DOHH2 (cell line): ENCODE measurements around the gene SCN2B.

Experiments
- H3F3A ChIP-seq: fragments of 200-600 bp; sonication (generic), shearing (Covaris generic); 2 replicates; pipeline ENCODE4 v1.6.0; 2016; ENCODE audit warnings: antibody characterized with exemption, mild to moderate bottlenecking; ENCODE audit not compliant: control insufficient read depth, insufficient read depth
- H3K27ac ChIP-seq: fragments of 200-600 bp; sonication (generic); 2 replicates; pipeline ENCODE4 v1.5.1; 2014; ENCODE audit warnings: low read depth, mild to moderate bottlenecking, low read length, moderate library complexity
- H3K27me3 ChIP-seq: fragments of 200-600 bp; sonication (generic); 2 replicates; pipeline ENCODE4 v1.6.1; 2014; ENCODE audit warnings: mild to moderate bottlenecking, low read length, mixed read lengths; ENCODE audit not compliant: control insufficient read depth
- H3K36me3 ChIP-seq: fragments of 200-600 bp; sonication (generic); 2 replicates; pipeline ENCODE4 v1.6.1; 2014; ENCODE audit warnings: mild to moderate bottlenecking, low read length, moderate library complexity, mixed read lengths; ENCODE audit not compliant: control insufficient read depth
- H3K4me1 ChIP-seq: fragments of 200-600 bp; sonication (generic); 2 replicates; pipeline ENCODE4 v1.6.1; 2014; ENCODE audit warnings: mild to moderate bottlenecking, low read length, mixed read lengths; ENCODE audit not compliant: control insufficient read depth
- H3K4me2 ChIP-seq: fragments of 200-600 bp; sonication (generic); 2 replicates; pipeline ENCODE4 v1.6.0; 2014; ENCODE audit warnings: mild to moderate bottlenecking, low read length, moderate library complexity
- H3K4me3 ChIP-seq: fragments of 200-600 bp; sonication (generic); 2 replicates; pipeline ENCODE4 v1.5.1; 2014; ENCODE audit warnings: mild to moderate bottlenecking, low read length, mixed read lengths
- H3K79me2 ChIP-seq: fragments of 200-600 bp; sonication (generic); 2 replicates; pipeline ENCODE4 v1.6.1; 2014; ENCODE audit warnings: mild to moderate bottlenecking, low read length, mixed read lengths; ENCODE audit not compliant: control insufficient read depth
- H3K9me2 ChIP-seq: fragments of 200-600 bp; sonication (generic); replicated peaks from 2 replicates; pipeline ENCODE4 v1.6.1; 2014; ENCODE audit warnings: mild to moderate bottlenecking, low read length, mixed read lengths; ENCODE audit not compliant: control insufficient read depth
- H3K9me3 ChIP-seq: fragments of 200-600 bp; sonication (generic); 2 replicates; pipeline ENCODE4 v1.6.1; 2014; ENCODE audit warnings: antibody characterized with exemption, low read length, mixed read lengths; ENCODE audit not compliant: control insufficient read depth, insufficient read depth
- H4K20me1 ChIP-seq: fragments of 200-600 bp; sonication (generic); 2 replicates; pipeline ENCODE4 v1.6.0; 2014; ENCODE audit warnings: low read depth, mild to moderate bottlenecking, antibody characterized with exemption, low read length, moderate library complexity; ENCODE audit not compliant: control insufficient read depth, insufficient read depth
- CTCF ChIP-seq: fragments of 200-600 bp; sonication (generic); IDR thresholded peaks from one replicate; pipeline ENCODE4 v1.5.1; 2014; ENCODE audit warnings: antibody characterized with exemption, mild to moderate bottlenecking, low read depth, low read length; ENCODE audit not compliant: poor library complexity, severe bottlenecking
- EZH2phosphoT487 ChIP-seq: fragments of 200-600 bp; sonication (generic); IDR thresholded peaks from 2 replicates; pipeline ENCODE4 v1.6.1; 2017; ENCODE audit warnings: borderline replicate concordance, mild to moderate bottlenecking, antibody characterized with exemption, low read length, moderate library complexity, mixed read lengths

Gene SCN2B

GRCh38 chr11:118170231-118170630 is 6.2 kb downstream of the SCN2B start:
- H3K27ac ChIP-seq = no peak overlapping the region
- H4K20me1 ChIP-seq = no peaks in the 10 kb centered on the region
- H3F3A ChIP-seq = no peaks in the 10 kb centered on the region
- no peaks in the 10 kb centered on the region for H3K79me2 ChIP-seq
- H3K9me3 ChIP-seq = no peaks in the 10 kb centered on the region
- H3K4me3 ChIP-seq = no peak overlapping the region
- H3K36me3 ChIP-seq = no peaks in the 10 kb centered on the region
- H3K9me2 ChIP-seq = no peaks in the 10 kb centered on the region
- H3K27me3 ChIP-seq = peaks cover 7% of the 10 kb centered on the region; the same call in 1 of the 2 replicates
- H3K4me2 ChIP-seq = no peak overlapping the region
- TF ChIP-seq EZH2phosphoT487 = no peak
- no peak for TF ChIP-seq CTCF
- H3K4me1 ChIP-seq = 0 out of 2 replicates have a peak, but pooled peaks cover 2% of the 10 kb centered on the region

GRCh38 chr11:118169300-118170140 is 6.9 kb downstream of the SCN2B start:
- no peak overlapping the region for H3K4me2 ChIP-seq

GRCh38 chr11:118168751-118169150 is 7.7 kb downstream of the SCN2B start:
- H3F3A ChIP-seq = no peaks in the 10 kb centered on the region
- H3K27ac ChIP-seq = no peak overlapping the region
- no peaks in the 10 kb centered on the region for H3K79me2 ChIP-seq
- no peaks in the 10 kb centered on the region for H3K9me2 ChIP-seq
- no peak overlapping the region for H3K4me2 ChIP-seq
- TF ChIP-seq EZH2phosphoT487 = no peak
- no peak for TF ChIP-seq CTCF
- no peak overlapping the region for H3K4me3 ChIP-seq
- 0 out of 2 replicates have a peak, but pooled peaks cover 2% of the 10 kb centered on the region for H3K4me1 ChIP-seq
- no peaks in the 10 kb centered on the region for H4K20me1 ChIP-seq
- H3K27me3 ChIP-seq = peaks cover 14% of the 10 kb centered on the region; the same call in 1 of the 2 replicates
- H3K36me3 ChIP-seq = no peaks in the 10 kb centered on the region
- no peaks in the 10 kb centered on the region for H3K9me3 ChIP-seq

More at GRCh38 chr11:118169300-118170140, 6.9 kb downstream of the SCN2B start:
- H4K20me1 ChIP-seq = no peaks in the 10 kb centered on the region
- H3F3A ChIP-seq = no peaks in the 10 kb centered on the region
- no peaks in the 10 kb centered on the region for H3K79me2 ChIP-seq
- no peak overlapping the region for H3K27ac ChIP-seq
- H3K9me2 ChIP-seq = no peaks in the 10 kb centered on the region
- TF ChIP-seq EZH2phosphoT487 (no peak), CTCF (no peak)
- H3K4me3 ChIP-seq = no peak overlapping the region
- H3K9me3 ChIP-seq = no peaks in the 10 kb centered on the region
- peaks cover 7% of the 10 kb centered on the region; the same call in 1 of the 2 replicates for H3K27me3 ChIP-seq
- H3K36me3 ChIP-seq = no peaks in the 10 kb centered on the region
- 0 out of 2 replicates have a peak, but pooled peaks cover 2% of the 10 kb centered on the region for H3K4me1 ChIP-seq
